Ovary (tissue), 3 donors: ENCODE data around the gene GCK.

Experiments
- CTCF ChIP-seq, 3 donors: fragments of 450-650 bp in 2 of 3; fragments of 200-600 bp in 1 of 3; IDR thresholded peaks; one replicate each; pipeline versions ENCODE4 v1.5.1 to v1.8.0; 2016 to 2022; ENCODE audit warnings: antibody characterized with exemption in 3 of 3, mild to moderate bottlenecking in 1 of 3
- POLR2A ChIP-seq: fragments of 450-650 bp; IDR thresholded peaks from one replicate; pipeline ENCODE4 v1.6.1; 2017; ENCODE audit warnings: antibody characterized with exemption, mild to moderate bottlenecking, moderate library complexity
- donor health status: DM: no; HTN: no; CAD: no.

DNA sequence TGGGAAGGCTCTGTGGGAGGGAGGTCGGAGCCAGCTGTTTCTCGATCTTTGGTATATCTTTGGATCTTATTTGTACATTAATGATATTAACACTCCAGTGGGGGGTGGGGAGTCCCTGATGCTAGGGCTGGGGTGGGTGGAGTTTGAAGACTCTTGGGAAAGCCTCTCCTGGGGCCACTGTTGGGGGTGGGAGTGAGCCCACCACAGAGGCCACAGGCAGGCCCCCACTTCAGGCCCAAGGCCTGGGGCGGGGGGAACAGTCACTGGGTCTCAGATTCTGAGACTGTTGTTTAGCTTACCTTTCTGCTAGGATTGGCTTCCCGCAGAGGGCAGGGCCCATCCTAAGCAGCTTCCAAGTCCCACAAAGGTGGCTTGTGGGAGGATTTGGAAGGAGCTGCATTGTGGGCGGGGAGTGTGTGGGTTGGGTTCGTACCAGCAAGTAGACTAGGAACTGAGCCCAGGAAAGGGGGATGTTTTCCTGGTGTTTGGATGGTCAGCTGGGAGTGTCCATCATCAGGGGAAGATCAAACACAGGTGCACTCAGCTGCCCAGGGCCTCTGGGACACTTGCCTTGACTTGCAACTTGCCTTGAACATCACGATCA is 23.4 kb upstream of the GCK start:
- no peak for TF ChIP-seq POLR2A
- no peak for TF ChIP-seq CTCF (IDR thresholded peaks at IDR 0.05)
